SW480 (cell line): ENCODE results near the gene KRTAP17-1.
"Not testable (repeated sequence)": the region's sequence is repeated elsewhere in the genome, so short reads cannot be mapped to it uniquely, and the experiment has no call there.

ENCODE experiments used
- DNase-seq: peaks from one replicate; pipeline ENCODE4 v3.0.0-alpha.2; 2016; ENCODE audit warnings: low spot score

KRTAP17-1 gene, protein sequence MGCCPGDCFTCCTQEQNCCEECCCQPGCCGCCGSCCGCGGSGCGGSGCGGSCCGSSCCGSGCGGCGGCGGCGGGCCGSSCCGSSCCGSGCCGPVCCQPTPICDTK

DNA sequence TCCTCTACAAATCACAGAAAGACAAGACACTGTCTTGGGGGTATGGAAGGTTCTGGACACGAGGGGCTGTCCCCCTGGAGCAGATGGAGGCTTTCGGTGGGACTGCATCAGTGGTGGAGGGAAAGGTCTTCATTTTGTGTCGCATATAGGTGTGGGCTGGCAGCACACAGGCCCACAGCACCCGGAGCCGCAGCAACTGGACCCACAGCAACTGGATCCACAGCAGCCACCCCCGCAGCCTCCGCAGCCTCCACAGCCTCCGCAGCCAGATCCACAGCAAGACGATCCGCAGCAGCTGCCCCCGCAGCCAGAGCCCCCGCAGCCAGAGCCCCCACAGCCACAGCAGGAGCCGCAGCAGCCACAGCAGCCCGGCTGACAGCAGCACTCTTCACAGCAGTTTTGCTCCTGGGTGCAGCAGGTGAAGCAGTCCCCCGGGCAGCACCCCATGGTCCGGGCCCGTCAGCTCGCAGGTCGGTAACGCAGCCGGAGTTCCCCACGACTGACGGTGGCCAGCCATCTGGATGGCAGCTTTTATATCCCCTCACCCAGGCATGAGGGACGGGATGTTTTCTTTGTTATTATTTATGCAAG, at the start of gene KRTAP17-1:
Gene KRTAP17-1 (minus strand): TSS at position 507 of the 591 bp plus-strand sequence. CDS start 60 bp downstream, at position 447.
- DNase-seq, result no peak

- no peak for DNase-seq
Measured at GRCh38 chr17:41363881-41364280, 48.4 kb upstream of the KRTAP17-1 start.

GRCh38 chr17:41360296-41360995, 44.9 kb upstream of the KRTAP17-1 start:
- no peak for DNase-seq

- no peak for DNase-seq
Measured at GRCh38 chr17:41354536-41354935, 39.0 kb upstream of the KRTAP17-1 start.

DNA sequence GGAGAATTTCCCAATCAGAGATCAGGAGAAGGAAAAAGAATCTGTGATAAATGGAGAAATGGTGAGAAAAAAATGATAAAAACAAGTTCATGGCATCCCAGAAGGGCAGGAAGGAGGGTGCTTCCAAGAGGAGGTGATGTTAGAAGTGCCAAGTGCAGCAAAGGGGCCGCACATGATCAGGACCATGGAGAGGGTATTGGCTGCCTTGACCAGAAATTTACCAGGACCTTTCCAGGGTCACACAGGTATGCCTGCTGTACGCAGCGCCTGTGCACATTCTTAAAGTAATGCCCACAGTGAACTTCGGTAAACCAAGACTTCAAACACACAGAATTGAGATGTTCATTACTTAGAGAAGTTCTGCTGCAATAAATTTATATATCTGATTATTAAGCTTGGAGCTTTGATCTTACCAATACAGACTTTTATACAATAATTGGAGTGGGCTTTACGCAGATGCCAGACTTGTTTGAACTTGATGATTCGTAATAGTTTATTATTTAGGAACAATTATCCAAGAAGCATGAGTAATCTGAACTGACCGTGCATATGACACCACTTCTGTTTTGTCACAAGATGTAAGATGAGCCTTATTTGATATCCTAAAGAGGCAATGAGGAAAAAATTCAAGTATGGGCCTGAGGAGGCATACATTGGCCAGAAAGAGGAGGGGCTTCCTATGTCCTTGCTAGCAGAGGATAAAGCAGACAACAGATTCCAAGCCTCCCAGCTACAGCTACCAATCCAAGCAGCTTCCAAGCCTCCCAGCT, 37.3 kb upstream of the KRTAP17-1 start:
- DNase-seq, result no peak

GRCh38 chr17:41351177-41351576, 35.7 kb upstream of the KRTAP17-1 start:
- no peak for DNase-seq

GRCh38 chr17:41350381-41350878, 34.9 kb upstream of the KRTAP17-1 start, which contains the start of gene KRT33A:
KRT33A (minus strand) TSS chr17:41350828; CDS start chr17:41350767, 61 bp downstream.
- not testable (repeated sequence) for DNase-seq

DNA sequence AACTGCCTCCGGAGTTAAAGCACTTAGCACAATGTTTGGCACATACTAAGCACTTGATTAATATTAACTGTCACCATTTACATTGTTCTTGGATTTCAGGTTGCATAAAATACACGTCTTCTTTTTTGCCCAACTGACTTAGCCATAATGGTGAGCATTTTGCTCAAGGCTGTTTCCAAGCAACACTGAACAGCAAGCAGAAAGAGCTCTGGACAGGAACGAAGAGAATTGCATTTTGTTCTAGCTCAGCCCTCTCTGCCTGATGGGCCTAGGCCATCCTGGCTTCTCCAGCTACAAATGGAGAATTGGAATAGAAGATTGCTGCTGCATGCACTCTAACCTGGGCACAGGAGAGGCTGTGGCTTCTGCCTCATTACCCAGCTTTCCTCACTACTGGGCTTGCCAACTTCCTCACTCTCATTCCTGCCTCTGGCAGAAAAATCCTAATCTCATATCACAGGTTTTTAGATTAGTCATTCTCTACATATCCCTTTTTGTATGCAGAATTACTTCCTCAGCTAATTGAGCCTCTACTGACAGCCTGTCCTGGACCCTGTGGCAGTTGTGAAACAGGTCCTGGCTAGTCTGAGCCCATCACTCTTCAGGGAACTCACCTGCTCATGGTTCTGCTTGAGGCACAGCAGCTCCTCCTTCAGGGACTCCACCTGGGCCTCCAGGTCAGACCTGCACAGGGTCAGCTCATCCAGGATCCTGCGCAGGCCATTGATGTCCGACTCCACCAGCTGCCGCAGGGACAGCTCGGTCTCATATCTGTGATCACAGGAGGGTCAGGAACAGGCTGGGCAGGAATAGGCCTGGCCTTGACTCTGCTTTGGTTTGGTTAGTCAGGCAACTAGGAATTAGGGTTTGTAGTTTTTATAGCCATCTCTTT, 32.6 kb upstream of the KRTAP17-1 start:
- DNase-seq, result no peak

- not testable (repeated sequence) for DNase-seq
Measured at GRCh38 chr17:41346421-41346820, 30.9 kb upstream of the KRTAP17-1 start.

GRCh38 chr17:41345992-41346391, 30.5 kb upstream of the KRTAP17-1 start:
- no peak for DNase-seq

GRCh38 chr17:41343029-41343428, 27.5 kb upstream of the KRTAP17-1 start:
- no peak for DNase-seq

GRCh38 chr17:41340934-41341861, 25.7 kb upstream of the KRTAP17-1 start:
- no peak for DNase-seq

DNA sequence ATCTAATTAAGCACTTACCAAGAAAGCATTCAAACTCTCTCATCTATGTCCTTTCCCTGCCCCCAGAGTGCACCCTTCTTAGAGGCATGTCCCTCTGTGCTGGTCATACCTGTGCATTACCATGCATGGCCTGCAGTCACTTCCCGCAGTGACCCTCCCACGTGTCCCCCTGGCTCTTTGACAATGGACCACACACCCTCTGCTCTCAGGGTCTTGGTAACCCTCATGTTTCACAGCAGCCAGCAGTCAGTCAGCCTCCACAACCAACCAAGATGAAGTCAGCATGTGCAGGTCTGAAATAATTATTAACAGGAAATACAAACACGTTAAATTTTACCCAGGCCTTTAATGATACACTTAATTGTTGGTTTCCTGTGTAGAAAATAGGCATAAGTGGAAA, 25.0 kb upstream of the KRTAP17-1 start:
- DNase-seq, result no peak

- no peak for DNase-seq
Measured at GRCh38 chr17:41339571-41340172, 24.2 kb upstream of the KRTAP17-1 start.

DNA sequence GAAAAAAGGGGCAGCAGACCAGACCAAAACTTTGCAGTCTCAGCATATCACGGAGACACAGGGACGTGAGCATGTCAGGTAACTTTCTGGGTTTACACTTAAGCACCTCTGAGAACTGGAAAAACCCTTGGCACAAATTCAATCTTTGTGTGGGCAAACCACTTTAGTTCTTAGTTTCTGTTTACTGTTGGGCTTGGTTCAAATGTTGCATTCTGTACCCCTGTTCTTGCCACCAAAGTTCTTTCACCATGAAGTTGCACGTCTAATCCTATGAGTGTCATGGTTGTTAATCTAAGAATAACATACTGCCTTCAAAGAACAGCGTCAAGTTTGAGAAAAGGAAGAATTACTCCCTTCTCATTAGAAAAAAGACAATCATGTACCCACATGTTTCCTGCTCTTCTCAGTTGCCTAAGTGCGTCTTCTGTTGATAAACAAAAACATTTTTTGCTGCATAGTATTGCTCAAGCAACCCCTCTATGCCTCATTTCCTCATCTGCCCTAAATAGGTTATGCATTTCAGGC, 23.5 kb upstream of the KRTAP17-1 start:
- DNase-seq, result no peak

DNA sequence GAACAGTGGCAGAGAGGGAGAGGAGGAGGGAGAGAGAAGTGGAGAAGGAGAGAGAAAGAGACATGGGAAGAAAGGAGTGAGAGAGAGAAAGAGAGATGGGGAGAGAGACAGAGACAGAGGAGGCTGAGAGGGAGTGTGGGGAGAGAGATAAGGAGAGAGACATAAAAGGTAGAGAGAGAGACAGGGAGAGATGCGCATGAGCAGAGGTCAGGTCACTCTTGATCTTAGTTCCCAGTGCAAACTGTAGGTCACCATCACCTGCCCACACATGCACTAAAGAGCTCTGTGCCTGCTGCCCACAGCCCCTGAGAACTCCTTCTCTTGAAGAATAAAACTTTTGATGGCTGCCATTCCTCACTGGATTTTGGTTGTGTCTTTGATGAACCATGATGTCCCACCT, 20.2 kb upstream of the KRTAP17-1 start:
- DNase-seq, result no peak

DNA sequence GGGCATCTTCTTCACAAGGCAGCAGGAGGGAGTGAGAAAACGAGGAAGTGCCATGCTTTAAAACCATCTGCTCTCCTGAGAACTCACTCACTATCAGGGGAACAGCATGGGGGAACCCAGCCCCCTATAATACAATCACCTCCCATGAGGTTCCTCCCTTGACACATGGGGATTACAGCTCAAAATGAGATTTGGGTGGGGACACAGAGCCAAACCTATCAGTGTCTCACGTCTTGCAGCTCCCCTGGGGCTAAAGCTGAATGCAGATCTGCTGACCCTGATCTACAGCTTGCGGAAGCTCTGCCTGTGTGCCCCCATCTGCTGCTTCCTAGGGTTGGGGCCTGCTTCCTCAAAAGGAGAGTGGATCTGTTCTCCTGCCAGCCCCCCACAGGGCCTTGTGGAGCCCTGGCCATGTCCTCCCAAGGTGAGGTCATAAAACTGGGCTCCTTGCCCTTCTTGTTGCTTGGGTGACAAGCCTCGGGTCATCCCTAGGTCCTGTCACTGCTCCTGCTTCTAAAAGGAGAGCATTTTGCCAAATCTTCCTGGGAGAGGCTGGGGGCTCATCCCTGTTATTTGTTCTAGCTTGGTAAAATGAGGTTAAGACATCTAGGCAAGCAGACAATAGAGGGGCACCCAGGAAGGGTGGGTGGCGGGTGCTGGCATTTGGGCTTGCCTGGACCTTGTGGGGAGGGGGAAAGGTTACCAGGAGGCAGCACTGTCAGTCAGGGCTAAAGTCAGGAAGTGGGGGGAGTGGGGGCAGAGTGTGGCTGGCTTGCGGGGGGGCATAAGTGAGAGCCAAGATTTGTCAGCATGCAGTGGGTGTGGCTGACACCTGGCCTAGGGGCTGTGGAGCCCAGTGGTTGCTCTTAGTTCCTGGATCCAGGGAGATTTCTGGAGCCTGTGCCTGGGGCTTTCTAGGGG, 19.1 kb upstream of the KRTAP17-1 start:
- no peak for DNase-seq

DNA sequence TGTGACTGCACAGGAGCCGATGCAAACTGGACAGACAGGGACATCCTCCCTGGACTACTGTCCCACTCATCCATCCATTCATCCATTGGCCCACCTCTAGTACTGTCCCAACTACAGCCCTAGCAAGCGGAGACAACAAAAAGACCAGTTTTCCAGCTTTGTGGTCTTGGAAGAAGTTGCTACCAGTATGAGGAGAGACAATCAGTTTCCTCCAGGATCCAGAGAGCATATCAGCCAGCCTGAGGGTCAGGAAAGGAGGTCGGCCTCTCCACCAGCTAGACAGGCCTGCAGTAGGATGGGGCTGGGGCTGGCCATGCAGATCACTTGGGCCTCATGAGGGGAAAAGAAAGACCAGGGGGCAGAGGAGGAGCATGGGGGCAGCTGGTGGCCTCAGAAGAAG, 18.3 kb upstream of the KRTAP17-1 start:
- DNase-seq, result no peak

DNA sequence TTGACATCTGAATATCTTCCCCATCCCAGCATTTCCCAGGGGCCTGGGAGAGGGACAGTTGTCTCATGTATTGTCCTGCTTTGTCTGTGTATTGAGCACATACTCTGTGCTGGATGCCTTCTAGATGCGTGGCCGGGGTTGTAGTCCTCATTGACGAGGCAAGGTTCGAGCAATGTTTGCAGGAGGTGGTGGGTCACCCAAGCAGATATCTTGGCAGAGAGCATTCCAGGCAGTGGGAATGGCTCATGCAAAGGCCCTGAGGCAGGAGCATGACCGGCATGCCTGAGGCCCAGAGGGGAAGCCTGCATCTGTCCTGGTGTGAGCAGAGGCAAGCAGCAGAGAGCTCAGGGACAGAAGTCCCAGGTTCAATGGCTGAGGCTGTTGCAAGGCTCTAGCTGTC, 17.6 kb upstream of the KRTAP17-1 start:
- DNase-seq, result no peak
